Adrenal gland (tissue), 12 donors: ENCODE data around the gene OR2M4. TPM values are rescaled to one million over a fixed set of nuclear protein-coding genes. Genes with fewer than 3 reads are reported as not detected.

ENCODE experiments used
- DNase-seq, 7 donors: peaks; one replicate each; pipeline ENCODE4 v3.0.0-alpha.2; 2019 to 2020
- H3K27ac ChIP-seq, 5 donors: fragments of 200-600 bp; sonication (generic) in 4 of 5; 1 replicate in 3 of 5; 2 replicates in 2 of 5; pipeline versions ENCODE4 v1.5.1 to v1.8.0; 2016 to 2020; ENCODE audit warnings: mild to moderate bottlenecking in 1 of 5
- H3K27me3 ChIP-seq: fragments of 200-600 bp; 2 replicates; pipeline ENCODE4 v1.8.0; 2021
- H3K36me3 ChIP-seq, 2 donors: fragments of 200-600 bp; replicated peaks in 1 of 2; 1 replicate in 1 of 2; 2 replicates in 1 of 2; pipeline versions ENCODE4 v1.5.1 to v1.8.0; 2018 to 2022
- H3K4me1 ChIP-seq, 2 donors: fragments of 200-600 bp; replicated peaks in 1 of 2; 1 replicate in 1 of 2; 2 replicates in 1 of 2; pipeline versions ENCODE4 v1.5.1 to v1.8.0; 2018 to 2021
- H3K4me3 ChIP-seq, 4 donors: fragments of 200-600 bp; sonication (generic) in 3 of 4; one replicate each; pipeline ENCODE4 v1.5.1; 2016 to 2018
- H3K9me3 ChIP-seq, 3 donors: fragments of 200-600 bp; sonication (generic) in 1 of 3; replicated peaks in 1 of 3; 1 replicate in 2 of 3; 2 replicates in 1 of 3; pipeline versions ENCODE4 v1.5.1 to v1.8.0; 2016 to 2021
- POLR2A ChIP-seq, 2 donors: fragments of 450-650 bp; IDR thresholded peaks; one replicate each; pipeline ENCODE4 v1.6.1; 2017; ENCODE audit warnings: antibody characterized with exemption in 2 of 2, mild to moderate bottlenecking in 2 of 2, moderate library complexity in 1 of 2
- WGBS, 4 donors: extraction: QIAGEN DNeasy Blood & Tissue Kit in 2 of 4; methylation state at CpG; one replicate each; pipeline versions ENCODE4 v1.1.5 to v1.1.7; 2013 to 2017; 5-methylcytosine and 5-hydroxymethylcytosine counted together
- intact Hi-C, 2 donors: fragments of 100-400 bp; cut with DNase I; formaldehyde crosslinking; loops; one replicate each; pipeline versions ENCODE4 v1.14.1 to v1.15.0; 2022 to 2023
- polyA plus RNA-seq, 3 donors: library from polyadenylated mRNA; stranded (reverse); fragments of 200-250 nt in 2 of 3; fragments of 350-450 nt in 1 of 3; fragmentation: Illumina TruSeq in 1 of 3; extraction: RNeasy Lipid Tissue Mini Kit (QIAGEN cat#74804) in 1 of 3; gene quantifications; one replicate each; pipeline ENCODE4 v1.2.3, GENCODE V29; 2013 to 2014
- total RNA-seq, 9 donors: library from RNA; depleted of rRNA in 4 of 9; stranded (reverse); fragments of >200 nt in 4 of 9; fragments of 120-200 nt in 1 of 9; fragmentation: NEBNext Ultra II Directional in 1 of 9; extraction: Animal tissue kit (Norgen Biotek cat#: 25700) in 1 of 9; gene quantifications; one replicate each; pipeline versions ENCODE4 v1.1.0 to v1.2.4, GENCODE V29; 2013 to 2023
- TF ChIP-seq, protein P1 (sequence below), 6 experiments: fragments of 450-650 bp in 4 of 6; fragments of 200-600 bp in 2 of 6; sonication (generic) in 1 of 6; IDR thresholded peaks; 1 replicate in 5 of 6; 2 replicates in 1 of 6; pipeline versions ENCODE4 v1.5.1 to v1.8.0; 2016 to 2021; ENCODE audit warnings: antibody characterized with exemption in 6 of 6, mild to moderate bottlenecking in 2 of 6, moderate library complexity in 1 of 6
- donor health status: healthy with polysubstance abuse.
- donor health status: Bipolar disorder and iron deficiency.
- donor health status: DM: yes; HTN: yes; CAD: no.
- donor health status: DM: no; HTN: no; CAD: no.
- donor health status: DM: no; HTN: no; CAD: no.
- donor health status: DM: yes; HTN: yes; CAD: no.

Gene OR2M4
- total and polyA plus RNA-seq, 12 donors, result not detected

DNA sequence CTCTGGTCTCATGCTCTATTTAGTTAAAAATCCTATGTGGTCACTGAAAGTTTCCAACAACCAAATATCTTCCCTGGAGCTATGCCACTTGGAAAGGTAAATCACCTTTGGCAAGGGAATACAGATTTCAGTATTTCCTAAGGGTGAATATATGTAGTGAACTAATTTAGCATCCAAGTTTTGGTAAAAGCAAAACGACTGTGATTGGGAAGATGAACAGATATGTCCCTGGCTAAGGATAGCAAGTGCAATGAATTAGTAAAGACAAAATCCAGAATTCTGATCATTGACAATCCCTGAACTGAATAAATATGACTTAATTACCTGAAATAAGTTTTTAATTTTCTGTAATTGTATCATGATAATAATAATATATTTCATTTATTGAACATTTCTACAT is 46.7 kb downstream of the OR2M4 start, which contains the start of gene OR2T33:
Gene OR2T33 (minus strand): TSS at position 101 of the 400 bp plus-strand sequence. CDS start 4,162 bp downstream, outside the sequence.
- intact Hi-C loops, result no loop called here
- Histone ChIP-seq H3K9me3 (no peaks in the 10 kb centered on the region), H3K36me3 (no peaks in the 10 kb centered on the region), H3K27me3 (no peaks in the 10 kb centered on the region), H3K4me3 (no peak within 1 kb of the TSS), H3K4me1 (no peaks in the 10 kb centered on the region), H3K27ac (no peak within 1 kb of the TSS)
- DNase-seq, result no peak
- no peak for TF ChIP-seq POLR2A (IDR thresholded peaks at IDR 0.05)
- TF ChIP-seq, protein P1, sequence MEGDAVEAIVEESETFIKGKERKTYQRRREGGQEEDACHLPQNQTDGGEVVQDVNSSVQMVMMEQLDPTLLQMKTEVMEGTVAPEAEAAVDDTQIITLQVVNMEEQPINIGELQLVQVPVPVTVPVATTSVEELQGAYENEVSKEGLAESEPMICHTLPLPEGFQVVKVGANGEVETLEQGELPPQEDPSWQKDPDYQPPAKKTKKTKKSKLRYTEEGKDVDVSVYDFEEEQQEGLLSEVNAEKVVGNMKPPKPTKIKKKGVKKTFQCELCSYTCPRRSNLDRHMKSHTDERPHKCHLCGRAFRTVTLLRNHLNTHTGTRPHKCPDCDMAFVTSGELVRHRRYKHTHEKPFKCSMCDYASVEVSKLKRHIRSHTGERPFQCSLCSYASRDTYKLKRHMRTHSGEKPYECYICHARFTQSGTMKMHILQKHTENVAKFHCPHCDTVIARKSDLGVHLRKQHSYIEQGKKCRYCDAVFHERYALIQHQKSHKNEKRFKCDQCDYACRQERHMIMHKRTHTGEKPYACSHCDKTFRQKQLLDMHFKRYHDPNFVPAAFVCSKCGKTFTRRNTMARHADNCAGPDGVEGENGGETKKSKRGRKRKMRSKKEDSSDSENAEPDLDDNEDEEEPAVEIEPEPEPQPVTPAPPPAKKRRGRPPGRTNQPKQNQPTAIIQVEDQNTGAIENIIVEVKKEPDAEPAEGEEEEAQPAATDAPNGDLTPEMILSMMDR (IDR thresholded peaks at IDR 0.05), result no peak
- 24 to 48% (median 36%) methylated on average over 1 of the region's 1 CpG for WGBS, 4 donors

DNA sequence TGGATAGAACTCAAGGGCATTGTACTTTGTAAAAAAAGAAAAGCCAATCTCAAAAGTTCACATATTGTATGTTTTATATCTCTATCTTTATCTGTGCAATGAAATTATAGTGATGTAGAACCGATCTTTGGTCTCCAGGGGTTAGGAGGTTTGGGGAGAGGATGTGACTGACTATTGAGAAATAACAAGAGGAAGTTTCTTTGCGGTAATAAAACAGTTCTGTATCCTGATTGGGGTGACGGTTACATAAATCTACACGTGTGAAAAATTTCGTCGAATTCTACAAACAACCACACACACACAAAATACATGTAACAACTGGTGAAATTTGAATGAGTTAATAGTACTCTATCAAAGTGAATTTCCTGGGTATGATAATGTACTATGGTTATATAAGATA is 57.2 kb downstream of the OR2M4 start:
- no peak for DNase-seq
- TF ChIP-seq, protein P1 (IDR thresholded peaks at IDR 0.05), result no peak
- no peak for TF ChIP-seq POLR2A (IDR thresholded peaks at IDR 0.05)
- Histone ChIP-seq H3K4me3 (no peak overlapping the region), H3K27ac (no peak overlapping the region), H3K36me3 (no peaks in the 10 kb centered on the region), H3K4me1 (no peaks in the 10 kb centered on the region), H3K9me3 (no peaks in the 10 kb centered on the region), H3K27me3 (no peaks in the 10 kb centered on the region)
- WGBS, 4 donors, result 40 to 45% (median 42%) methylated on average over 6 of the region's 6 CpGs
- intact Hi-C loops, result no loop called here

Other genes with a start within 250 kb of the OR2M4 start
- gene OR2L5, start 217.8 kb upstream of the OR2M4 start, total RNA-seq, result under 1 TPM in 2 of 9 donors, not detected in 7; 0.22 to 0.34 TPM
- not detected for gene OR2L5, start 217.8 kb upstream of the OR2M4 start, polyA plus RNA-seq
- gene OR2L2, start 201.3 kb upstream of the OR2M4 start, total RNA-seq, result 1 to 10 TPM in 1 of 9 donors, under 1 TPM in 3, not detected in 5; 0.04 to 1.0 (median 0.39) TPM
- gene OR2L2, start 201.3 kb upstream of the OR2M4 start, polyA plus RNA-seq, result under 1 TPM in 1 of 3 donors, not detected in 2; 0.08 TPM
- under 1 TPM in 1 of 9 donors, not detected in 8; 0.17 TPM for gene OR2L3, start 184.6 kb upstream of the OR2M4 start, total RNA-seq
- not detected for gene OR2L3, start 184.6 kb upstream of the OR2M4 start, polyA plus RNA-seq
- 1 to 10 TPM in 1 of 9 donors, under 1 TPM in 3, not detected in 5; 0.14 to 1.3 (median 0.37) TPM for gene OR2L13, start 136.2 kb upstream of the OR2M4 start, total RNA-seq
- under 1 TPM; 0.07 to 0.46 (median 0.16) TPM for gene OR2L13, start 136.2 kb upstream of the OR2M4 start, polyA plus RNA-seq
- not detected for gene OR2M5, start 86.3 kb upstream of the OR2M4 start, total RNA-seq
- gene OR2M5, start 86.3 kb upstream of the OR2M4 start, polyA plus RNA-seq, result not detected
- under 1 TPM in 1 of 9 donors, not detected in 8; 0.98 TPM for gene OR2M2, start 56.6 kb upstream of the OR2M4 start, total RNA-seq
- not detected for gene OR2M2, start 56.6 kb upstream of the OR2M4 start, polyA plus RNA-seq
- under 1 TPM in 2 of 9 donors, not detected in 7; 0.03 to 0.04 TPM for gene OR2M3, start 34.2 kb upstream of the OR2M4 start, total RNA-seq
- gene OR2M3, start 34.2 kb upstream of the OR2M4 start, polyA plus RNA-seq, result not detected
- gene OR2T33, start 46.6 kb downstream of the OR2M4 start, total RNA-seq, result not detected
- not detected for gene OR2T33, start 46.6 kb downstream of the OR2M4 start, polyA plus RNA-seq
- not detected for gene OR2T12, start 72.0 kb downstream of the OR2M4 start, total RNA-seq
- gene OR2T12, start 72.0 kb downstream of the OR2M4 start, polyA plus RNA-seq, result not detected
- gene OR2M7, start 93.2 kb downstream of the OR2M4 start, total RNA-seq, result not detected
- not detected for gene OR2M7, start 93.2 kb downstream of the OR2M4 start, polyA plus RNA-seq
- not detected for gene OR14C36, start 117.4 kb downstream of the OR2M4 start, total RNA-seq
- gene OR14C36, start 117.4 kb downstream of the OR2M4 start, polyA plus RNA-seq, result not detected
- gene OR2T4, start 130.2 kb downstream of the OR2M4 start, total RNA-seq, result not detected
- not detected for gene OR2T4, start 130.2 kb downstream of the OR2M4 start, polyA plus RNA-seq
- gene OR2T6, start 144.3 kb downstream of the OR2M4 start, total RNA-seq, result not detected
- not detected for gene OR2T6, start 144.3 kb downstream of the OR2M4 start, polyA plus RNA-seq
- gene OR2T1, start 171.6 kb downstream of the OR2M4 start, total RNA-seq, result not detected
- gene OR2T1, start 171.6 kb downstream of the OR2M4 start, polyA plus RNA-seq, result not detected
- gene OR2T2, start 214.2 kb downstream of the OR2M4 start, total RNA-seq, result not detected
- not detected for gene OR2T2, start 214.2 kb downstream of the OR2M4 start, polyA plus RNA-seq
- gene OR2T3, start 241.9 kb downstream of the OR2M4 start, total RNA-seq, result not detected
- not detected for gene OR2T3, start 241.9 kb downstream of the OR2M4 start, polyA plus RNA-seq